Neural cell (in vitro differentiated cells): Measurements from ENCODE around the gene DTNBP1. TPM values are rescaled to one million over a fixed set of nuclear protein-coding genes. Genes with fewer than 3 reads are reported as not detected.

Source experiments
- H2AFZ ChIP-seq: fragments of 200-600, 300-800 bp; sonication (generic), shearing (Covaris generic); 2 replicates; pipeline ENCODE4 v1.6.0; 2014; ENCODE audit warnings: low read depth, mild to moderate bottlenecking, antibody characterized with exemption, low read length, moderate library complexity
- H3F3A ChIP-seq: fragments of 200-600 bp; shearing (Covaris generic); 2 replicates; pipeline ENCODE4 v1.6.1; 2016; ENCODE audit warnings: mild to moderate bottlenecking, moderate library complexity, mixed read lengths, antibody characterized with exemption, low read length; ENCODE audit not compliant: insufficient read depth, poor library complexity, severe bottlenecking
- H3K27ac ChIP-seq: fragments of 200-600, 300-800 bp; sonication (generic), shearing (Covaris generic); 2 replicates; pipeline ENCODE4 v1.5.1; 2014; ENCODE audit warnings: mild to moderate bottlenecking, low read length, moderate library complexity
- H3K27me3 ChIP-seq: fragments of 300-800, 200-600 bp; sonication (generic), shearing (Covaris generic); 2 replicates; pipeline ENCODE4 v1.6.0; 2014; ENCODE audit warnings: mild to moderate bottlenecking, low read depth, low read length, moderate library complexity; ENCODE audit not compliant: insufficient read depth
- H3K36me3 ChIP-seq: fragments of 300-800, 200-600 bp; sonication (generic), shearing (Covaris generic); 2 replicates; pipeline ENCODE4 v1.5.1; 2014; ENCODE audit warnings: mild to moderate bottlenecking, antibody characterized with exemption, low read length, moderate library complexity; ENCODE audit not compliant: insufficient read depth
- H3K4me2 ChIP-seq: fragments of 300-800, 200-600 bp; sonication (generic), shearing (Covaris generic); 2 replicates; pipeline ENCODE4 v1.6.0; 2014; ENCODE audit warnings: mild to moderate bottlenecking, low read length
- H3K4me3 ChIP-seq: fragments of 300-800, 200-600 bp; sonication (generic), shearing (Covaris generic); 2 replicates; pipeline ENCODE4 v1.5.1; 2014; ENCODE audit warnings: mild to moderate bottlenecking, low read length, moderate library complexity
- H3K79me2 ChIP-seq: fragments of 200-600 bp; shearing (Covaris generic); replicated peaks from 2 replicates; pipeline ENCODE4 v1.6.0; 2014; ENCODE audit warnings: mild to moderate bottlenecking, low read length, moderate library complexity; ENCODE audit not compliant: insufficient read depth
- H3K9ac ChIP-seq: fragments of 300-800, 200-600 bp; sonication (generic), shearing (Covaris generic); 2 replicates; pipeline ENCODE4 v1.6.1; 2016; ENCODE audit warnings: mild to moderate bottlenecking, low read length, mixed read lengths
- H3K9me2 ChIP-seq: fragments of 200-600 bp; shearing (Covaris generic); 2 replicates; pipeline ENCODE4 v1.6.1; 2016; ENCODE audit warnings: mild to moderate bottlenecking, low read length, mixed read lengths; ENCODE audit not compliant: insufficient read depth
- H3K9me3 ChIP-seq: fragments of 200-600, 300-800 bp; sonication (generic), shearing (Covaris generic); 2 replicates; pipeline ENCODE4 v1.6.1; 2016; ENCODE audit warnings: mild to moderate bottlenecking, mixed run types, low read length, moderate library complexity, mixed read lengths
- H4K20me1 ChIP-seq: fragments of 200-600 bp; shearing (Covaris generic); 2 replicates; pipeline ENCODE4 v1.6.1; 2016; ENCODE audit warnings: mild to moderate bottlenecking, mixed run types; ENCODE audit not compliant: insufficient read depth
- EP300 ChIP-seq: fragments of 450-650 bp; conservative IDR thresholded peaks from 2 replicates; pipeline ENCODE4 v1.6.1; 2014; ENCODE audit warnings: antibody characterized with exemption, mild to moderate bottlenecking, moderate library complexity; ENCODE audit not compliant: poor library complexity, severe bottlenecking
- EZH2 ChIP-seq: fragments of 200-600, 300-800 bp; shearing (Covaris generic), sonication (generic); IDR thresholded peaks from 2 replicates; pipeline ENCODE4 v1.6.1; 2014; ENCODE audit warnings: antibody characterized with exemption, low read length, borderline replicate concordance, mild to moderate bottlenecking; ENCODE audit not compliant: insufficient read depth, poor library complexity, severe bottlenecking
- MXI1 ChIP-seq: fragments of 450-650 bp; conservative IDR thresholded peaks from 2 replicates; pipeline ENCODE4 v1.6.1; 2014; ENCODE audit warnings: antibody characterized with exemption, mild to moderate bottlenecking; ENCODE audit not compliant: poor library complexity, severe bottlenecking
- POLR2AphosphoS5 ChIP-seq: IDR thresholded peaks from 2 replicates; pipeline ENCODE4 v1.6.1; 2012
- RAD21 ChIP-seq: fragments of 450-650 bp; conservative IDR thresholded peaks from 2 replicates; pipeline ENCODE4 v1.6.1; 2014; ENCODE audit warnings: antibody characterized with exemption, mild to moderate bottlenecking, moderate library complexity
- SMC3 ChIP-seq: fragments of 450-650 bp; conservative IDR thresholded peaks from 2 replicates; pipeline ENCODE4 v1.6.1; 2014; ENCODE audit warnings: antibody characterized with exemption, mild to moderate bottlenecking, moderate library complexity; ENCODE audit not compliant: poor library complexity
- TAF1 ChIP-seq: IDR thresholded peaks from 2 replicates; pipeline ENCODE4 v1.6.1; 2012; ENCODE audit warnings: low read depth
- polyA plus RNA-seq: library from polyadenylated mRNA; depleted of rRNA; stranded (reverse); fragments of >200 nt; gene quantifications from 2 replicates; pipeline ENCODE4 v1.2.3, GENCODE V29; 2014
- TF ChIP-seq, protein P1 (sequence below): fragments of 450-650 bp; IDR thresholded peaks from 2 replicates; pipeline ENCODE4 v1.5.1; 2014; ENCODE audit warnings: antibody characterized with exemption, mild to moderate bottlenecking, moderate library complexity; ENCODE audit not compliant: poor library complexity, severe bottlenecking
- TF ChIP-seq, protein P2 (sequence below): IDR thresholded peaks from 2 replicates; pipeline ENCODE4 v1.6.1; 2012; ENCODE audit warnings: borderline replicate concordance

DTNBP1 gene
- polyA plus RNA-seq, 1 donor from 2014 or later, result 22.6 TPM

DNA sequence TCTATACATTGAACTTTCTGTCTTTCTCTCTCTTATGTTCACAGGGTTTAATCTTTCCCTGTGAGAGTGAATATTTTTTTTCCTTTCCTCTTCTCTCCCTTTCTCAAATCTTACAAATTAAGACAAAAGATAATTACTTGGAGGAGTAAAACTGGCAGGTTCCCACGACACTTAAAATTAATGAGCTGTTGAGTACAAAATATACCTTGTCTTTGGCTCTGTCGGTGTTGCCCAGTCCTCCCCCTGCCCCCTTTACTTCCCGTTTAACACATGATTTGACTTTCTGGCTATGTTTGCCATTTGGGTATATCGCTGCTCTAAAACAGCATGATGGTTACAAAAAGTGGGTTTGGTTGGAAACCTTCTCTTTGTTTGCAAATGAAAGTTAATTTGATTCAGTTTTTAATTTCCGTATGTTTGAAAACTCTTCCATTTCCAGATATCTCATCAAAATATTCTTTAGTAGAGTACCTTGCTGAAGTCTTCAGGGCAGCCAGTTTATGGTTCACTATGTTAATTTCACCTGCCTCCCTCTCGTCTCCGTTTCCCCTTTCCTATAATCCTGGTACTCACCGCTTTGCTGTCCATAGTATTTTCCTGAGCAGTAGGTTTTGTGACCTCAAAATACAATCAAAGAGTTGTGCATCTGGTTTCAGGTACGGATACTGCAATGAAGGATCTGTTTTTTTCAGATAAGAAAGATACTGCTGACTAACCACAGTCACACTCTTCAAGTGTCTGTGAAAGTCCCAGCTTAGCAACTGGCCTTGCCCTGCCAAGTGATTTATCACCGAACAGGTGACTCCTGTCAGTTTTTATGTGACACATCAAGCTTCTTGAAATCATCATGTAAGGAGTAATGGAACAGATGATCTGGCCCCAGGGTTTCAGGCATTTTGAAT is 181.2 kb downstream of the DTNBP1 start:
- Histone ChIP-seq H3K4me2 (no peak overlapping the region), H3K36me3 (no peaks in the 10 kb centered on the region), H3K9me3 (no peaks in the 10 kb centered on the region), H4K20me1 (no peaks in the 10 kb centered on the region), H3K9ac (no peak overlapping the region), H3K9me2 (no peaks in the 10 kb centered on the region), H3K79me2 (peaks cover 55% of the 10 kb centered on the region), H3K27me3 (no peaks in the 10 kb centered on the region), H3F3A (peaks cover 5% of the 10 kb centered on the region), H3K27ac (no peak overlapping the region), H2AFZ (no peak overlapping the region), H3K4me3 (no peak overlapping the region)
- TF ChIP-seq POLR2AphosphoS5 (no peak), EP300 (no peak), SMC3 (no peak), MXI1 (no peak)
- TF ChIP-seq, protein P1, sequence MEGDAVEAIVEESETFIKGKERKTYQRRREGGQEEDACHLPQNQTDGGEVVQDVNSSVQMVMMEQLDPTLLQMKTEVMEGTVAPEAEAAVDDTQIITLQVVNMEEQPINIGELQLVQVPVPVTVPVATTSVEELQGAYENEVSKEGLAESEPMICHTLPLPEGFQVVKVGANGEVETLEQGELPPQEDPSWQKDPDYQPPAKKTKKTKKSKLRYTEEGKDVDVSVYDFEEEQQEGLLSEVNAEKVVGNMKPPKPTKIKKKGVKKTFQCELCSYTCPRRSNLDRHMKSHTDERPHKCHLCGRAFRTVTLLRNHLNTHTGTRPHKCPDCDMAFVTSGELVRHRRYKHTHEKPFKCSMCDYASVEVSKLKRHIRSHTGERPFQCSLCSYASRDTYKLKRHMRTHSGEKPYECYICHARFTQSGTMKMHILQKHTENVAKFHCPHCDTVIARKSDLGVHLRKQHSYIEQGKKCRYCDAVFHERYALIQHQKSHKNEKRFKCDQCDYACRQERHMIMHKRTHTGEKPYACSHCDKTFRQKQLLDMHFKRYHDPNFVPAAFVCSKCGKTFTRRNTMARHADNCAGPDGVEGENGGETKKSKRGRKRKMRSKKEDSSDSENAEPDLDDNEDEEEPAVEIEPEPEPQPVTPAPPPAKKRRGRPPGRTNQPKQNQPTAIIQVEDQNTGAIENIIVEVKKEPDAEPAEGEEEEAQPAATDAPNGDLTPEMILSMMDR, result no peak

DNA sequence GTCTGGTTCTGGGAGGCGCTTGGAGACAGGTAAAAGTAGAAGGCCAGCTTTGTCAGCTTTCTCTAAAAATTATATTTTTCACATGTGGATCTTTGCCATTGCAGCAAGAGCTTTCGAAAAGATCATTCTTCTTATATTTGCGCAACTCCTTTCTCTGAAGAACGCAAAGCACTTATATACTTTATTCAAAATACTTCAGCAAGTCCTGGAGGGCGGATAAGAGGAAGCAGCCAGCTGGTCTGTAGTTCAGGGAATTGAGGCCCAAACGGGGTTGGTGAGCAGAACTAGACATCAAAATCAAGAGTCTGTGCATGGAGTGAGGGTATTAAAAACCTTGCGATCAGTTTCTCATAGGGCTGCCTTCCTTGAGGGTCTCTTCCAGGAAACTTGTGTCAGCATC is 182.3 kb downstream of the DTNBP1 start:
- peaks cover 47% of the 10 kb centered on the region for H3K79me2 ChIP-seq

More for the DNA sequence above, 182.3 kb downstream of the DTNBP1 start:
- Histone ChIP-seq H3K4me2 (no peak overlapping the region), H2AFZ (no peak overlapping the region), H3K9ac (no peak overlapping the region), H3K27me3 (no peaks in the 10 kb centered on the region), H3F3A (peaks cover 5% of the 10 kb centered on the region), H3K36me3 (no peaks in the 10 kb centered on the region), H3K27ac (no peak overlapping the region), H3K9me2 (no peaks in the 10 kb centered on the region), H3K9me3 (no peaks in the 10 kb centered on the region), H4K20me1 (no peaks in the 10 kb centered on the region), H3K4me3 (no peak overlapping the region)
- TF ChIP-seq RAD21 (no peak), MXI1 (no peak), EZH2 (no peak), TAF1 (no peak), EP300 (no peak), POLR2AphosphoS5 (no peak)
- TF ChIP-seq, protein P2, sequence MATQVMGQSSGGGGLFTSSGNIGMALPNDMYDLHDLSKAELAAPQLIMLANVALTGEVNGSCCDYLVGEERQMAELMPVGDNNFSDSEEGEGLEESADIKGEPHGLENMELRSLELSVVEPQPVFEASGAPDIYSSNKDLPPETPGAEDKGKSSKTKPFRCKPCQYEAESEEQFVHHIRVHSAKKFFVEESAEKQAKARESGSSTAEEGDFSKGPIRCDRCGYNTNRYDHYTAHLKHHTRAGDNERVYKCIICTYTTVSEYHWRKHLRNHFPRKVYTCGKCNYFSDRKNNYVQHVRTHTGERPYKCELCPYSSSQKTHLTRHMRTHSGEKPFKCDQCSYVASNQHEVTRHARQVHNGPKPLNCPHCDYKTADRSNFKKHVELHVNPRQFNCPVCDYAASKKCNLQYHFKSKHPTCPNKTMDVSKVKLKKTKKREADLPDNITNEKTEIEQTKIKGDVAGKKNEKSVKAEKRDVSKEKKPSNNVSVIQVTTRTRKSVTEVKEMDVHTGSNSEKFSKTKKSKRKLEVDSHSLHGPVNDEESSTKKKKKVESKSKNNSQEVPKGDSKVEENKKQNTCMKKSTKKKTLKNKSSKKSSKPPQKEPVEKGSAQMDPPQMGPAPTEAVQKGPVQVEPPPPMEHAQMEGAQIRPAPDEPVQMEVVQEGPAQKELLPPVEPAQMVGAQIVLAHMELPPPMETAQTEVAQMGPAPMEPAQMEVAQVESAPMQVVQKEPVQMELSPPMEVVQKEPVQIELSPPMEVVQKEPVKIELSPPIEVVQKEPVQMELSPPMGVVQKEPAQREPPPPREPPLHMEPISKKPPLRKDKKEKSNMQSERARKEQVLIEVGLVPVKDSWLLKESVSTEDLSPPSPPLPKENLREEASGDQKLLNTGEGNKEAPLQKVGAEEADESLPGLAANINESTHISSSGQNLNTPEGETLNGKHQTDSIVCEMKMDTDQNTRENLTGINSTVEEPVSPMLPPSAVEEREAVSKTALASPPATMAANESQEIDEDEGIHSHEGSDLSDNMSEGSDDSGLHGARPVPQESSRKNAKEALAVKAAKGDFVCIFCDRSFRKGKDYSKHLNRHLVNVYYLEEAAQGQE, result no peak
- TF ChIP-seq, protein P1, result no peak
